Spleen (tissue), 11 donors: ENCODE measurements around the gene TEX36. TPM values are rescaled to one million over a fixed set of nuclear protein-coding genes. Genes with fewer than 3 reads are reported as not detected.
"Not testable (repeated sequence)": the region's sequence is repeated elsewhere in the genome, so short reads cannot be mapped to it uniquely, and the experiment has no call there.

Experiments
- DNase-seq: peaks from one replicate; pipeline ENCODE4 v3.0.0-alpha.2; 2020
- H3K27ac ChIP-seq, 8 donors: fragments of 200-600 bp; sonication (generic) in 7 of 8; 1 replicate in 4 of 8; 2 replicates in 4 of 8; pipeline versions ENCODE4 v1.5.0 to v1.8.0; 2016 to 2021; ENCODE audit warnings: inconsistent platforms in 4 of 8, mild to moderate bottlenecking in 4 of 8, moderate library complexity in 1 of 8
- H3K27me3 ChIP-seq, 7 donors: fragments of 200-600 bp; sonication (generic) in 6 of 7; replicated peaks in 1 of 7; 1 replicate in 4 of 7; 2 replicates in 3 of 7; pipeline versions ENCODE4 v1.5.0 to v1.8.0; 2016 to 2021; ENCODE audit warnings: inconsistent platforms in 3 of 7, mild to moderate bottlenecking in 1 of 7
- H3K36me3 ChIP-seq, 6 donors: fragments of 200-600 bp; sonication (generic) in 5 of 6; 1 replicate in 4 of 6; 2 replicates in 2 of 6; pipeline versions ENCODE4 v1.5.0 to v1.8.0; 2016 to 2021; ENCODE audit warnings: inconsistent platforms in 2 of 6
- H3K4me1 ChIP-seq, 6 donors: fragments of 200-600 bp; sonication (generic) in 5 of 6; 1 replicate in 3 of 6; 2 replicates in 3 of 6; pipeline versions ENCODE4 v1.5.0 to v1.8.0; 2016 to 2021; ENCODE audit warnings: inconsistent platforms in 3 of 6
- H3K4me3 ChIP-seq, 8 donors: fragments of 200-600 bp; sonication (generic) in 7 of 8; 1 replicate in 4 of 8; 2 replicates in 4 of 8; pipeline versions ENCODE4 v1.5.0 to v1.8.0; 2016 to 2021; ENCODE audit warnings: inconsistent platforms in 4 of 8, mild to moderate bottlenecking in 4 of 8, moderate library complexity in 2 of 8
- H3K9me3 ChIP-seq, 8 donors: fragments of 200-600 bp; sonication (generic) in 7 of 8; 1 replicate in 4 of 8; 2 replicates in 4 of 8; pipeline versions ENCODE4 v1.5.0 to v1.8.0; 2016 to 2021; ENCODE audit warnings: inconsistent platforms in 4 of 8
- CTCF ChIP-seq, 11 experiments: fragments of 200-600 bp in 7 of 11; fragments of 450-650 bp in 4 of 11; sonication (generic) in 4 of 11; IDR thresholded peaks in 8 of 11; conservative IDR thresholded peaks in 3 of 11; 1 replicate in 7 of 11; 2 replicates in 4 of 11; pipeline versions ENCODE4 v1.4.0 to v1.8.0; 2016 to 2021; ENCODE audit warnings: antibody characterized with exemption in 11 of 11, inconsistent platforms in 4 of 11, mild to moderate bottlenecking in 1 of 11
- POLR2A ChIP-seq, 3 donors: fragments of 450-650 bp; IDR thresholded peaks; one replicate each; pipeline ENCODE4 v1.5.1; 2017; ENCODE audit warnings: antibody characterized with exemption in 3 of 3, mild to moderate bottlenecking in 1 of 3
- POLR2AphosphoS5 ChIP-seq, 3 donors: sonication (generic); formaldehyde crosslinking; IDR thresholded peaks; one replicate each; pipeline ENCODE4 v1.5.1; 2017; ENCODE audit warnings: antibody characterized with exemption in 3 of 3
- WGBS, 5 donors: extraction: QIAGEN DNeasy Blood & Tissue Kit in 3 of 5; methylation state at CpG; one replicate each; pipeline versions ENCODE4 v1.1.5 to v1.1.7; 2013 to 2018; 5-methylcytosine and 5-hydroxymethylcytosine counted together
- intact Hi-C: fragments of 100-400 bp; cut with DNase I; formaldehyde crosslinking; loops from one replicate; pipeline ENCODE4 v1.15.0; 2023; ENCODE audit warnings: low total_unique reads
- polyA plus RNA-seq, 3 donors: library from polyadenylated mRNA; stranded (reverse); fragments of 200-250 nt; gene quantifications; one replicate each; pipeline ENCODE4 v1.2.1, GENCODE V29; 2013
- total RNA-seq, 7 donors: library from RNA; depleted of rRNA in 3 of 7; stranded (reverse); fragments of >200 nt in 3 of 7; fragmentation: NEBNext Ultra II Directional in 4 of 7; extraction: Animal tissue kit (Norgen Biotek cat#: 25700) in 4 of 7; gene quantifications; one replicate each; pipeline versions ENCODE4 v1.1.0 to v1.2.1, GENCODE V29; 2016 to 2021
- donor health status: healthy with polysubstance abuse.
- donor health status: DM: no; HTN: no; CAD: no; lungs with moderate emphysema.
- donor health status: DM: no; HTN: no; CAD: no.
- donor health status: Bipolar disorder and iron deficiency.
- donor health status: healthy.
- donor health status: DM: no; HTN: no; CAD: no.
- donor health status: DM: yes; HTN: yes; CAD: no.

Gene TEX36
- total and polyA plus RNA-seq, 10 donors = not detected

- Histone ChIP-seq H3K4me3 (peak overlapping the region in 5 of 8 donors; percentile 64 to 98 (median 90)), H3K27ac (no peak overlapping the region), H3K4me1 (peaks cover 14 to 38% (median 28%) of the 10 kb centered on the region in 6 donors), H3K36me3 (peaks cover 0 to 51% (median 42%) of the 10 kb centered on the region in 6 donors), H3K9me3 (peaks cover 0 to 11% (median 2%) of the 10 kb centered on the region in 8 donors), H3K27me3 (no peaks in the 10 kb centered on the region)
- no peak for TF ChIP-seq POLR2AphosphoS5 (IDR thresholded peaks at IDR 0.05)
- no peak for TF ChIP-seq CTCF (IDR thresholded peaks at IDR 0.05 in 8 of 11, conservative IDR thresholded peaks at IDR 0.05 in 3 of 11)
- no peak for TF ChIP-seq POLR2A (IDR thresholded peaks at IDR 0.05)
- 69 to 87% (median 82%) methylated on average over 6 of the region's 6 CpGs for WGBS, 5 donors
- DNase-seq = no peak
- intact Hi-C loops = loop anchor here (10.0 kb wide), 1 partner anchor 104 kb away; the partner anchor contains the start of genes BCCIP and UROS
Measured at GRCh38 chr10:125721035-125721434, 38.1 kb upstream of the TEX36 start.

DNA sequence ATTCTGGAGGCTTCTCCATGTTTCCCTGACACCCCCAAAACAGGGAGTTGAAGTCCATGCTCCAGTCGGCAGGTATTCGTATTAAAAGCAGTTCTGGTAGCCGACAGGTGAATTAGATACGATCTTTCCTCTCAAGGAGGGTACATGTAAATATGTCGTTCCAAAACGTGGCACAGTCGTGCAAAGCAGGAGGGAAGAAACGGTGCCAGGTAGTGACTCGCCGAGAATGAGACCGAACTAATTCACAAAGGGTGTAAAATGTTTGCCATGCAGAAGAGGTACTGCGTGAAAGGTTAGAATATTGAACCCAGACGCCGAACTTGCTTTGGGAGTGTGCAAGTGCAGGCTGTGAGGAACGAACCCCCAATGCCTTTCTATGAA, 37.0 kb upstream of the TEX36 start:
- H3K4me3 ChIP-seq = peak overlapping the region; percentile 40 to 98 (median 85)
- peaks cover 0 to 19% (median 10%) of the 10 kb centered on the region in 8 donors for H3K9me3 ChIP-seq
- DNase-seq = no peak
- H3K36me3 ChIP-seq = peaks cover 0 to 41% (median 32%) of the 10 kb centered on the region in 6 donors
- TF ChIP-seq POLR2A (IDR thresholded peaks at IDR 0.05) = no peak
- TF ChIP-seq POLR2AphosphoS5 (IDR thresholded peaks at IDR 0.05) = no peak
- no peak for TF ChIP-seq CTCF (IDR thresholded peaks at IDR 0.05 in 8 of 11, conservative IDR thresholded peaks at IDR 0.05 in 3 of 11)
- peak overlapping the region; percentile 64 to 95 (median 91) for H3K27ac ChIP-seq
- H3K27me3 ChIP-seq = no peaks in the 10 kb centered on the region
- intact Hi-C loops = loop anchor here (10.0 kb wide), 1 partner anchor 105 kb away; the partner anchor contains the start of genes BCCIP and UROS
- H3K4me1 ChIP-seq = peaks cover 14 to 38% (median 28%) of the 10 kb centered on the region in 6 donors
- WGBS, 5 donors = 0 to 4% (median 1%) methylated on average over 15 of the region's 15 CpGs

DNA sequence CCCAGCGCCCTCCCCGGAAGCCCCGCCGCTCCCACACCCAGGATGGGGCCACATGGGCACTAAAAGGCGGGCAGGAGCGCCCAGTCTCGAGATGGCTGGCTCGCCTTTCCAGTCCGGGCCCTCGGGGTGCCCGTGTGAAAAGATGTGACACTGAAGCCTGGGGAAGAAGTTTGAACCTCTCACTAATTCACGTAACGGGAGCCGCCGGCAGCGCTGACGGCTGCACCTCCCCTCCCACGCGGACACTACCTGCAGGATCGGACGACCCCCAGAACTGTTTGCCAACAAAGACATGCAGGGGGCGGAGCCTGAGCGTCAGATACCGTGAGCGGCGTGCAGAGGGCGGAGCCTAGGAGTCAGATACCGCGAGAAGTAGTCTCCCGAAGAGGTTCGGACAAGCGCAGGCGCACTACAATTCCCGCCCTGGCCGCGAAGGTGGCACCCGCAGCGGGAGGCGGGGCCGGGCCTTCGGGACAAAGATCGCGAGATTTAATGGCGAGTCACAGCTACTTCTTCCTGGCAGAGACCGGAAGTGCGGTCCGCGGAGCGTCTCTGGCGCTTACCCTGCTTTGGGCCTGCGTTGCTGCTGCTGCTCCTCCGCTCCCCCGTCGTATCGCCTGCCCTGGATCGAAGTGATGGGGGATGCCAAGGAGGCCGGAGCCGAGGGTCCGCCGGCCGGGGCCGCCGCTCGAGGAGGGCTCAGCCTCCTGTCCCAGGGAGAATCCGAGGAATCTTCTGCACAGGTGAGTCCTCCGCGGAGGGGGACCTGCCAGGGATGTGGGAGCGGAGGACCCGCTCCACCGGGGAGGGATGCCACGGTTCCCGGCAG, 36.4 kb upstream of the TEX36 start, which contains the start of gene EDRF1:
EDRF1 (plus strand) TSS at position 537 of the 829 bp plus-strand sequence; CDS start at position 636, 99 bp downstream.
- peak within 1 kb of the TSS; percentile 76 to 95 (median 91) for H3K27ac ChIP-seq
- H3K4me1 ChIP-seq = peaks cover 14 to 38% (median 28%) of the 10 kb centered on the region in 6 donors
- TF ChIP-seq POLR2AphosphoS5 (IDR thresholded peaks at IDR 0.05) (peak; percentile 96), POLR2A (IDR thresholded peaks at IDR 0.05) (peak in 1 of 3 donors; percentile 33), CTCF (IDR thresholded peaks at IDR 0.05 in 8 of 11, conservative IDR thresholded peaks at IDR 0.05 in 3 of 11) (peak in 5 of 11 experiments; percentile 29 to 67 (median 48))
- H3K9me3 ChIP-seq = peaks cover 0 to 25% (median 14%) of the 10 kb centered on the region in 8 donors
- DNase-seq = peak; percentile 99
- peaks cover 0 to 34% (median 26%) of the 10 kb centered on the region in 6 donors for H3K36me3 ChIP-seq
- 0 to 1% (median 0%) methylated on average over 42 to 72 of the region's 72 CpGs for WGBS, 5 donors
- intact Hi-C loops = loop anchor here (10.0 kb wide), 1 partner anchor 105 kb away; the partner anchor contains the start of genes BCCIP and UROS
- no peaks in the 10 kb centered on the region for H3K27me3 ChIP-seq
- H3K4me3 ChIP-seq = peak within 1 kb of the TSS; percentile 40 to 98 (median 85)

DNA sequence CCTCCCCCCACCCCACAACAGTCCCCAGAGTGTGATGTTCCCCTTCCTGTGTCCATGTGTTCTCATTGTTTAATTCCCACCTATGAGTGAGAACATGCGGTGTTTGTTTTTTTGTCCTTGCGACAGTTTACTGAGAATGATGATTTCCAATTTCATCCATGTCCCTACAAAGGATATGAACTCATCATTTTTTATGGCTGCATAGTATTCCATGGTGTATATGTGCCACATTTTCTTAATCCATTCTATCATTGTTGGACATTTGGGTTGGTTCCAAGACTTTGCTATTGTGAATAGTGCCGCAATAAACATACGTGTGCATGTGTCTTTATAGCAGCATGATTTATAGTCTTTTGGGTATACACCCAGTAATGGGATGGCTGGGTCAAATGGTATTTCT, 31.8 kb upstream of the TEX36 start:
- H3K36me3 ChIP-seq, H3K27ac ChIP-seq, DNase-seq, H3K4me3 ChIP-seq, H3K27me3 ChIP-seq, intact Hi-C loops: not testable (repeated sequence)
- WGBS, 5 donors = 96 to 98% (median 97%) methylated on average over 4 of the region's 4 CpGs
- Histone ChIP-seq H3K4me1 (peaks cover 5 to 10% (median 9%) of the 10 kb centered on the region in 6 donors), H3K9me3 (peaks cover 0 to 71% (median 49%) of the 10 kb centered on the region in 8 donors)
